ENCODE data around the gene CREG1.
"Not testable (repeated sequence)": the region's sequence is repeated elsewhere in the genome, so short reads cannot be mapped to it uniquely, and the experiment has no call there.

CREG1 gene

DNA sequence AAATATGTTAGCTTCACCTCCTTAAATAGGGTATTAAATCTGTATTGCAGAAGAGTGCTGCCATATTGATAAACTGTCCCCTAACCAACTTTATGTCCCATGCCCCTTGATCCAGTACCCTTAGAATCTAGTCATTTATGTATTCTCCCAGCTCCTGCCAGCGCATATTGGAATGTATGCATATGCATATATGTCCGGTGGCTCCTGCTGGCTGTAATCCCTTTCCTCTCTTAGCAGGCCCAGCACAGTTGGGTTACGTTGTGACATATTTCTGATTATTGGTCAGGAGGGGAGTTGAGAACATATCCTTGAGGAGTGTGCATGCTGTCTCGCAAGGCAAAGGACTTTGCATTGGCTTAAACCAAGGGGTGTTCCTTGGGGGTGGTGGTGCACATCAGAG, 29.2 kb upstream of the CREG1 start:
- H3K4me1 ChIP-seq (ENCODE audit: control insufficient read depth, insufficient read depth, low read length): no peaks in the 10 kb centered on the region
- H3K4me3 ChIP-seq (ENCODE audit: low read length): no peak overlapping the region
- no peak overlapping the region for H3K9ac ChIP-seq (ENCODE audit: low read length)
- peaks cover 13% of the 10 kb centered on the region for H3K27me3 ChIP-seq (replicated peaks; ENCODE audit: control insufficient read depth, insufficient read depth, low read length)
- H3K9me3 ChIP-seq (ENCODE audit: control insufficient read depth, low read length): no peaks in the 10 kb centered on the region
- no peak for DNase-seq (ENCODE audit: low read depth)
- H3K36me3 ChIP-seq (ENCODE audit: control insufficient read depth, insufficient read depth, low read length, severe bottlenecking): no peaks in the 10 kb centered on the region

- H3K4me3 ChIP-seq (ENCODE audit: low read length): no peak overlapping the region
- H3K4me1 ChIP-seq (ENCODE audit: control insufficient read depth, insufficient read depth, low read length): no peaks in the 10 kb centered on the region
- peaks cover 16% of the 10 kb centered on the region for H3K27me3 ChIP-seq (replicated peaks; ENCODE audit: control insufficient read depth, insufficient read depth, low read length)
- H3K9ac ChIP-seq (ENCODE audit: low read length): no peak overlapping the region
- no peak for DNase-seq (ENCODE audit: low read depth)
- H3K36me3 ChIP-seq (ENCODE audit: control insufficient read depth, insufficient read depth, low read length, severe bottlenecking): no peaks in the 10 kb centered on the region
- H3K9me3 ChIP-seq (ENCODE audit: control insufficient read depth, low read length): no peaks in the 10 kb centered on the region
Observed at GRCh38 chr1:167582064-167582463, 28.5 kb upstream of the CREG1 start.

- Histone ChIP-seq H3K9me3 (ENCODE audit: control insufficient read depth, low read length) (no peaks in the 10 kb centered on the region), H3K27me3 (replicated peaks; ENCODE audit: control insufficient read depth, insufficient read depth, low read length) (peaks cover 30% of the 10 kb centered on the region), H3K4me1 (ENCODE audit: control insufficient read depth, insufficient read depth, low read length) (no peaks in the 10 kb centered on the region), H3K9ac (ENCODE audit: low read length) (no peak overlapping the region), H3K36me3 (ENCODE audit: control insufficient read depth, insufficient read depth, low read length, severe bottlenecking) (no peaks in the 10 kb centered on the region), H3K4me3 (ENCODE audit: low read length) (no peak overlapping the region)
- DNase-seq (ENCODE audit: low read depth): no peak
Observed at GRCh38 chr1:167579986-167580385, 26.4 kb upstream of the CREG1 start.

GRCh38 chr1:167578939-167579521, 25.5 kb upstream of the CREG1 start:
- Histone ChIP-seq H3K4me3 (ENCODE audit: low read length) (no peak overlapping the region), H3K9me3 (ENCODE audit: control insufficient read depth, low read length) (no peaks in the 10 kb centered on the region), H3K9ac (ENCODE audit: low read length) (no peak overlapping the region), H3K4me1 (ENCODE audit: control insufficient read depth, insufficient read depth, low read length) (no peaks in the 10 kb centered on the region), H3K27me3 (replicated peaks; ENCODE audit: control insufficient read depth, insufficient read depth, low read length) (peaks cover 27% of the 10 kb centered on the region), H3K36me3 (ENCODE audit: control insufficient read depth, insufficient read depth, low read length, severe bottlenecking) (no peaks in the 10 kb centered on the region)
- no peak for DNase-seq (ENCODE audit: low read depth)

DNA sequence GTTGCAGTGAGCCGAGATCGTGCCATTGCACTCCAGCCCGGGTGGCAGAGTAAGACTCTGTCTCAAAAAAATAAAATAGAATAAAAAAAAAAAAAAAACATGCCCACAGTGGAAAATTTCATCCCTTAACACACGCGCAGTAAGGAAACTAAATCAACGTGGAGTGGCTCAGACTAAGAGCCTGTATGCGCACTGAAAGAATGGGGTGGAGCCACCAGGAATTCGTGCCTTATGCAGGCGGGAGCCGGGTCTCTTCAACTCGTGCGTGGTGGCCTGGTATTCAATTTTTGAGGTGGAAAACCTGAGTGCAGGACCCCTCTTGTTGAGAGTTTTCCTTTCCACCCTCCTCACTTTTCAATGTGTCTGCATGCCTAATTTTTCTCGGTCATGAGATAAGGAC, 22.1 kb upstream of the CREG1 start:
- no peaks in the 10 kb centered on the region for H3K36me3 ChIP-seq (ENCODE audit: control insufficient read depth, insufficient read depth, low read length, severe bottlenecking)
- H3K27me3 ChIP-seq (replicated peaks; ENCODE audit: control insufficient read depth, insufficient read depth, low read length): peaks cover 20% of the 10 kb centered on the region
- H3K9me3 ChIP-seq (ENCODE audit: control insufficient read depth, low read length): peaks cover 5% of the 10 kb centered on the region
- H3K4me1 ChIP-seq (ENCODE audit: control insufficient read depth, insufficient read depth, low read length): no peaks in the 10 kb centered on the region
- no peak overlapping the region for H3K4me3 ChIP-seq (ENCODE audit: low read length)
- no peak for DNase-seq (ENCODE audit: low read depth)
- no peak overlapping the region for H3K9ac ChIP-seq (ENCODE audit: low read length)

DNA sequence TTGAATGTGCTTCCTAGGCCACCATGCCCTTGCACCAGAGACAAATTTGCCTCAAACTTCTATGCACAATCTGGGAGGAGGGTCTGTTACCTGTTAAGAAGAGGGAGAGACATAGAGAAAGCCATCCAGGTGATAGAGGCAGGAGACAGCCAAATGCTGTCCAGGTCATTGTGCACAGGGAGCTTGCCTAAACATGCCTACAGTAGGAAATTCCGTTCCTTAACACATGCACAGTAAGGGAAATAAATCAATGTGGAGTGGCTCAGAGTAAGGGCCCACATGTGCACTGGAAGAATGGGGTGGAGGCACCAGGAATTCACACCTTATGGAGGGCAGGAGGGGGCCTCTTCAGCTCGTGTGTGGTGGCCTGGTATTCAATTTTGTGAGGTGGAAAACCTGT, 19.5 kb upstream of the CREG1 start:
- DNase-seq (ENCODE audit: low read depth): no peak
- Histone ChIP-seq H3K4me1 (ENCODE audit: control insufficient read depth, insufficient read depth, low read length) (peaks cover 4% of the 10 kb centered on the region), H3K4me3 (ENCODE audit: low read length) (no peak overlapping the region), H3K9me3 (ENCODE audit: control insufficient read depth, low read length) (peaks cover 5% of the 10 kb centered on the region), H3K27me3 (replicated peaks; ENCODE audit: control insufficient read depth, insufficient read depth, low read length) (peaks cover 18% of the 10 kb centered on the region), H3K9ac (ENCODE audit: low read length) (no peak overlapping the region), H3K36me3 (ENCODE audit: control insufficient read depth, insufficient read depth, low read length, severe bottlenecking) (no peaks in the 10 kb centered on the region)

- not testable (repeated sequence) for H3K4me1 ChIP-seq (ENCODE audit: control insufficient read depth, insufficient read depth, low read length); H3K4me3 ChIP-seq (ENCODE audit: low read length); H3K27me3 ChIP-seq (replicated peaks; ENCODE audit: control insufficient read depth, insufficient read depth, low read length); DNase-seq (ENCODE audit: low read depth); H3K9me3 ChIP-seq (ENCODE audit: control insufficient read depth, low read length); H3K9ac ChIP-seq (ENCODE audit: low read length); H3K36me3 ChIP-seq (ENCODE audit: control insufficient read depth, insufficient read depth, low read length, severe bottlenecking)
Observed at GRCh38 chr1:167570712-167571111, 17.1 kb upstream of the CREG1 start.

GRCh38 chr1:167567663-167568062, 14.1 kb upstream of the CREG1 start:
- H3K9me3 ChIP-seq (ENCODE audit: control insufficient read depth, low read length): peaks cover 2% of the 10 kb centered on the region
- H3K36me3 ChIP-seq (ENCODE audit: control insufficient read depth, insufficient read depth, low read length, severe bottlenecking): no peaks in the 10 kb centered on the region
- H3K9ac ChIP-seq (ENCODE audit: low read length): no peak overlapping the region
- H3K27me3 ChIP-seq (replicated peaks; ENCODE audit: control insufficient read depth, insufficient read depth, low read length): no peaks in the 10 kb centered on the region
- H3K4me3 ChIP-seq (ENCODE audit: low read length): no peak overlapping the region
- no peak for DNase-seq (ENCODE audit: low read depth)
- peaks cover 10% of the 10 kb centered on the region for H3K4me1 ChIP-seq (ENCODE audit: control insufficient read depth, insufficient read depth, low read length)

DNA sequence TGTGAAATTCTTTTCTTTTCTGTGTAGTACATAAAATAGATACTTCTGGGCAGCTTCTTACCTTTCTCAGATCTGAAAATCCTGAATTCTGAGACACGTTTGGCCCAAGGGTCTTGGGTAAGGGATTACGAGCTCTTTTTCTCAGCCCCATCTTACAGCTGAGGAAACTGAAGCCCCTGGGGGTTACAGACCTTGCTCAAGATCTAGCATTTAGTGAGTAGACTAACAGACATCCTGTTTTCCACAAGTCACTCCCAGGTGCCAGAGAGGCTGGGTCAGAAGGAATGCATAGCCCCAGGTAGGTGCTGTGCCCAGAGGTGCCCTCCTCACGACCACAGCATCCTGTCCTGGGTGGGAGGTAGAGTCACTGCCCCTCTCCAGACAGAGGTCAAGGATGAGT, 13.2 kb upstream of the CREG1 start:
- no peak for DNase-seq (ENCODE audit: low read depth)

GRCh38 chr1:167565922-167566321, 12.4 kb upstream of the CREG1 start:
- peaks cover 10% of the 10 kb centered on the region for H3K4me1 ChIP-seq (ENCODE audit: control insufficient read depth, insufficient read depth, low read length)
- no peaks in the 10 kb centered on the region for H3K27me3 ChIP-seq (replicated peaks; ENCODE audit: control insufficient read depth, insufficient read depth, low read length)
- DNase-seq (ENCODE audit: low read depth): no peak
- H3K4me3 ChIP-seq (ENCODE audit: low read length): no peak overlapping the region
- no peak overlapping the region for H3K9ac ChIP-seq (ENCODE audit: low read length)
- H3K36me3 ChIP-seq (ENCODE audit: control insufficient read depth, insufficient read depth, low read length, severe bottlenecking): no peaks in the 10 kb centered on the region
- no peaks in the 10 kb centered on the region for H3K9me3 ChIP-seq (ENCODE audit: control insufficient read depth, low read length)

More for the DNA sequence above, 13.2 kb upstream of the CREG1 start:
- Histone ChIP-seq H3K9ac (ENCODE audit: low read length) (no peak overlapping the region), H3K27me3 (replicated peaks; ENCODE audit: control insufficient read depth, insufficient read depth, low read length) (no peaks in the 10 kb centered on the region), H3K4me3 (ENCODE audit: low read length) (no peak overlapping the region), H3K4me1 (ENCODE audit: control insufficient read depth, insufficient read depth, low read length) (peaks cover 10% of the 10 kb centered on the region), H3K36me3 (ENCODE audit: control insufficient read depth, insufficient read depth, low read length, severe bottlenecking) (no peaks in the 10 kb centered on the region), H3K9me3 (ENCODE audit: control insufficient read depth, low read length) (no peaks in the 10 kb centered on the region)

GRCh38 chr1:167564612-167565270, 11.2 kb upstream of the CREG1 start:
- no peaks in the 10 kb centered on the region for H3K36me3 ChIP-seq (ENCODE audit: control insufficient read depth, insufficient read depth, low read length, severe bottlenecking)
- H3K9ac ChIP-seq (ENCODE audit: low read length): no peak overlapping the region
- DNase-seq (ENCODE audit: low read depth): peak; percentile 53
- no peaks in the 10 kb centered on the region for H3K27me3 ChIP-seq (replicated peaks; ENCODE audit: control insufficient read depth, insufficient read depth, low read length)
- no peaks in the 10 kb centered on the region for H3K9me3 ChIP-seq (ENCODE audit: control insufficient read depth, low read length)
- no peak overlapping the region for H3K4me3 ChIP-seq (ENCODE audit: low read length)
- peaks cover 10% of the 10 kb centered on the region for H3K4me1 ChIP-seq (ENCODE audit: control insufficient read depth, insufficient read depth, low read length)
